Stimulated activated effector memory CD8-positive, alpha-beta T cell treated with anti-CD3 and anti-CD28 coated beads, Interleukin-12 subunit alpha, Interleukin-12 subunit beta, amount 100 ng/mL, for 72 hours (primary cell): Measurements from ENCODE around the gene CDHR2.
"Not testable (repeated sequence)": the region's sequence is repeated elsewhere in the genome, so short reads cannot be mapped to it uniquely, and the experiment has no call there.

Source experiments
- ATAC-seq: fragments of 150-1000 bp; cut with Tn5 transposase; 2 replicates; pipeline ENCODE4 v1.10.0; 2021
- DNase-seq, 2 donors: peaks; one replicate each; pipeline ENCODE4 v3.0.0; 2021 to 2022; ENCODE audit warnings: low spot score in 2 of 2
- H3K27ac Mint-ChIP-seq: one replicate; pipeline ENCODE4 v1.8.0; 2022; ENCODE audit warnings: mild to moderate bottlenecking, mixed read lengths
- H3K36me3 Mint-ChIP-seq: one replicate; pipeline ENCODE4 v1.8.0; 2022; ENCODE audit warnings: mild to moderate bottlenecking, mixed read lengths
- H3K4me1 Mint-ChIP-seq: one replicate; pipeline ENCODE4 v1.8.0; 2022; ENCODE audit warnings: mixed read lengths
- H3K4me3 Mint-ChIP-seq: one replicate; pipeline ENCODE4 v1.8.0; 2022; ENCODE audit warnings: mild to moderate bottlenecking, mixed read lengths
- H3K9me3 Mint-ChIP-seq: one replicate; pipeline ENCODE4 v1.8.0; 2022; ENCODE audit warnings: mixed read lengths

The CDHR2 gene

DNA sequence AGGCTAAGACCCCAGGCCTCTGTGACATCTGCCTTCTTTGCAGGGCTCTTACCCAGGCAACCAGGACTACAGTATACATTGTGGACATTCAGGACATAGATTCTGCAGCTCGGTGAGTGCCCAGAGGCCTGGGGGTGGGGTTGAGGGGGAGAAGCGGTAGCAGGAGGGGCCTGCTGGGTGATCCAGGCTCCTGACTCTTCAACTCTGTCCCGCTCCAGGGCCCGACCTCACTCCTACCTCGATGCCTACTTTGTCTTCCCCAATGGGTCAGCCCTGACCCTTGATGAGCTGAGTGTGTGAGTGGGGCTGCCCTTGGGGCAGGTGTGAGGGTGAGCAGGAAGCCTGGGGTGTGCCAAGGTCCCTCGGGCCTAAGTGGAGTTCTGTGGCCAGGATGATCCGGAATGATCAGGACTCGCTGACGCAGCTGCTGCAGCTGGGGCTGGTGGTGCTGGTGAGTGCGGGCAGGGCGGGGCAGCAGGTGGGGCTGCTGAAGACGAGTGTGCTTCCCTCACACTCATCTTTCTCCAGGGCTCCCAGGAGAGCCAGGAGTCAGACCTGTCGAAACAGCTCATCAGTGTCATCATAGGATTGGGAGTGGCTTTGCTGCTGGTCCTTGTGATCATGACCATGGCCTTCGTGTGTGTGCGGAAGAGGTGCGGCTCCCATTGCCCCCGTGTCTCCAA, 41.0 kb downstream of the CDHR2 start:
- ATAC-seq (no peak), DNase-seq (no peak)
- H3K27ac Mint-ChIP-seq = no peak overlapping the region

DNA sequence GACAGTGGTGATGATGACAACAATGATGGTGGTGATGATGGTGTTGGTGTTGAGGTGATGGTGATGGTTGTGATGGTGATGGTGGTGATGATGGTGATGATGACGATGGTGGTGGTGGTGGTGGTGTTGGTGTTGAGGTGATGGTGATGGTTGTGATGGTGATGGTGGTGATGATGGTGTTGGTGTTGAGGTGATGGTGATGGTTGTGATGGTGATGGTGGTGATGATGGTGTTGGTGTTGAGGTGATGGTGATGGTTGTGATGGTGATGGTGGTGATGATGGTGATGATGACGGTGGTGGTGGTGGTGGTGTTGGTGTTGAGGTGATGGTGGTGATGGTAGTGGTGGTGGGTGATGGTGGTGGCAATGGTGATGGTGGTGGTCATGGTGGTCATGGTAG, 42.5 kb downstream of the CDHR2 start:
- not testable (repeated sequence) for ATAC-seq, H3K9me3 Mint-ChIP-seq, H3K4me3 Mint-ChIP-seq, H3K4me1 Mint-ChIP-seq, H3K36me3 Mint-ChIP-seq, DNase-seq, H3K27ac Mint-ChIP-seq

More for the DNA sequence above, 41.0 kb downstream of the CDHR2 start:
- H3K4me1 Mint-ChIP-seq = no peaks in the 10 kb centered on the region
- no peaks in the 10 kb centered on the region for H3K36me3 Mint-ChIP-seq
- H3K4me3 Mint-ChIP-seq = no peak overlapping the region
- peaks cover 2% of the 10 kb centered on the region for H3K9me3 Mint-ChIP-seq

DNA sequence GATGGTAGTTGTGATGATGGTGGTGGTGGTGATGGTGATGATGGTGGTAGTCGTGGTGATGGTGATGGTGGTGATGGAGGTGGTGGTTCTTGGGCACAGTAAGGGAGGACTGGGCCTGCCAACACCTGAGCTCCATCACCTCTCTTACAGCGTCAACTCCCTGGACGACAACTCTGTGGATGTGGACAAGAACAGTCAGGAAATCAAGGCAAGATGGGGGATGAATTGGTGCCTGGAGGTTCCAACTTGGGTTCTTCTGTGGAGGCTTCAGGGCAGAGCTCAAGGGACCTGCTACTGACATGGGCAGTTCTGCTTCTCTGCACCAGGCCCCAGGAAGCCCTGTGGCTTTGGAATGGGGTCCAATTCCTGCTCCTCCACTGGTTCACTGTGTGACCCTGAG, 43.4 kb downstream of the CDHR2 start:
- Mint-ChIP-seq H3K27ac (no peak overlapping the region), H3K9me3 (no peaks in the 10 kb centered on the region), H3K4me1 (peaks cover 9% of the 10 kb centered on the region), H3K4me3 (no peak overlapping the region), H3K36me3 (no peaks in the 10 kb centered on the region)
- ATAC-seq (no peak), DNase-seq (no peak)

DNA sequence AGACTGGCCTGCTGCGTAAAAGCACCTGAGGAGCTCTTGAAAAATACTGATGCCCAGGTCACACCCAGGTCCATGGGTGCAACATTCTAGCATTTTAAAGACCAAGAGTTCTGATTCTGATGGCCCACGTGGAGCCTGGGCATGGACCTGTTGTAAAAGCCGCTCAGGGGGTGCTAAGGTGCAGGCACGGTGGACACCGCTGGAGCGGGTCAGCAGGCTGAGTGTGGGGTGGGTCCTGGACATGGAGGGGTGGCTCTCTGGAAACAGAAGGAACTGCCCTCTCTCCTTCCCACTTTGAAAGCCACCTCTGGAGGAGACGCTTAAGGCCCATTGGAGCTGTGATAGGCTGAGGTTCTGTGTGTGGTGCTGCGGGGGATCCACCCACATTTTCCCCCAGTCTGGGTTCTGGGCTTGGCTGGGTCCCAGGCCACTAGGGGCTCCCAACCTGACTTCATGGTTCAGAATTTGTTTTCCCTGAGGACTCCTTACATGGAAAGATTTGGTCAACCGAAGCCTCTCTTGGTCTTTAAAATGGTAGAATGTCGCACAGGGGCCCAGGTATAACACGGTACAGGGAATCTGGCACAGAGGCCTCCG, 44.2 kb downstream of the CDHR2 start:
- Mint-ChIP-seq H3K27ac (no peak overlapping the region), H3K9me3 (no peaks in the 10 kb centered on the region), H3K4me3 (no peak overlapping the region), H3K36me3 (no peaks in the 10 kb centered on the region), H3K4me1 (peaks cover 9% of the 10 kb centered on the region)
- DNase-seq (no peak), ATAC-seq (no peak)

DNA sequence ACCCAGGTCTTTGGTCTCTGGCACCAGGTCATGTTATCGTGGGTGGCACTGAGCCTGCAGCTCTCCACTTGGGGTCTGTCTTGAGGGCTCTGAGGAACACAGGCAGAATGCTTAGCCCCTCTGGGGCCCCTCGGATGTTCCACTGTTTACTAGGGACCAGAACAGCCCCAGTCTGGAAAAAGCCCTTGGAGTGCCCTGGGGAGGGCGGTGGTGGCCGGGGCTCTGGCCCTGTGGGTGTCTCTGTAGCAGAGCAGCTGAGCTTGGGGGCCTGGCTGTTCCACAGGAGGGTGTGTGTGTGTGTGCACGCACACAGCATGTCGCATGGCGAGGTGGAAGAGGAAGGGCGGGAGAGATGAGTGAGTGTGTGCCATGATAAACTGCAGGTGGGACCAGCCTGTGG, 45.4 kb downstream of the CDHR2 start:
- no peaks in the 10 kb centered on the region for H3K36me3 Mint-ChIP-seq
- no peak overlapping the region for H3K27ac Mint-ChIP-seq
- peak overlapping the region; percentile 27 for H3K4me3 Mint-ChIP-seq
- no peaks in the 10 kb centered on the region for H3K9me3 Mint-ChIP-seq
- H3K4me1 Mint-ChIP-seq = peaks cover 17% of the 10 kb centered on the region
- DNase-seq (no peak), ATAC-seq (no peak)

DNA sequence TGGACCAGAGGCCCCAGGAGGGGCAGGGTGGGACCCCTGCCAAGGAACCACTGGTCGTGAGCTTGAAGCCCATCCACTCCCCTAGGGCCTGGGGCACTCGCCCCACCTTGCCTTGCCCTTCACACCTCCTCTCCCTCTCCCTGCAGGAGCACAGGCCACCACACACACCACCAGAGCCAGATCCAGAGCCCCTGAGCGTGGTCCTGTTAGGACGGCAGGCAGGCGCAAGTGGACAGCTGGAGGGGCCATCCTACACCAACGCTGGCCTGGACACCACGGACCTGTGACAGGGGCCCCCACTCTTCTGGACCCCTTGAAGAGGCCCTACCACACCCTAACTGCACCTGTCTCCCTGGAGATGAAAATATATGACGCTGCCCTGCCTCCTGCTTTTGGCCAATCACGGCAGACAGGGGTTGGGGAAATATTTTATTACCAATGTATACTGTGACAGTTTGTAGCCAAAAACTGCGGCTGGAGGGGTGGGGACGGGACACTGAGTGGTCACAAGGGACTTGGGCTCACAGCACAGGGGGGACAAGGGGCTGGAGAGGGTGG, 46.3 kb downstream of the CDHR2 start:
- Mint-ChIP-seq H3K27ac (no peak overlapping the region), H3K4me1 (peaks cover 24% of the 10 kb centered on the region), H3K36me3 (no peaks in the 10 kb centered on the region), H3K4me3 (peak overlapping the region; percentile 66), H3K9me3 (no peaks in the 10 kb centered on the region)
- DNase-seq = no peak
- ATAC-seq = no peak

DNA sequence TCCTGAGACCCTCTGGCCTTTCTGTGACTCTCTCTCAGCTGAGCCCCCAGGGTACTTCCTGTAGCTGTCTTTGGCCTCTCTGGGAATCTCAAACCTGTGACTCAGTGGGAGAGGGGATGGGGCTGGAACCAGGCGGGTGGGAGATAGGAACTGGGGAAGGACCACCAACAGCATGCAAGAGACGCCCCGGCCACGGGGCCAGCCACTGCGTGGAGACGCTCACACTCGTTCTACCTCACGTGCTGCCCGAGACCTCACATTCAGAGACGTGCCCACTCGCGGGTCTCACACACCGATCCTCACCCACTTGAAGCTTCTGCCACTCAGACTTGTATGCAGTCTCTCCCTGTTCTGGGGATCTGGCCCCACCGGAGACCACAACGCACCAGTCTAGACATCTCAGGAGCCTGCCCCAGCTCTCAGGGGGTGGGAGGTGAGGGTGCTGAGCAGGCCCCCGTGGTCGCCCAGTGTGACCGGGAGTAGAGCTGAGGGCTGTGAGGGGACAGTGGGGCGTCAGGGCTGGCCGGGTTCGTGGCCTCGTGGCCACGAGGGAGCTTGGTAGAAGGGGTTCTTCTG, 47.0 kb downstream of the CDHR2 start:
- H3K27ac Mint-ChIP-seq = peak overlapping the region; percentile 64
- ATAC-seq (no peak), DNase-seq (no peak)
- no peaks in the 10 kb centered on the region for H3K36me3 Mint-ChIP-seq
- H3K4me3 Mint-ChIP-seq = peak overlapping the region; percentile 66
- H3K4me1 Mint-ChIP-seq = peaks cover 24% of the 10 kb centered on the region
- no peaks in the 10 kb centered on the region for H3K9me3 Mint-ChIP-seq

DNA sequence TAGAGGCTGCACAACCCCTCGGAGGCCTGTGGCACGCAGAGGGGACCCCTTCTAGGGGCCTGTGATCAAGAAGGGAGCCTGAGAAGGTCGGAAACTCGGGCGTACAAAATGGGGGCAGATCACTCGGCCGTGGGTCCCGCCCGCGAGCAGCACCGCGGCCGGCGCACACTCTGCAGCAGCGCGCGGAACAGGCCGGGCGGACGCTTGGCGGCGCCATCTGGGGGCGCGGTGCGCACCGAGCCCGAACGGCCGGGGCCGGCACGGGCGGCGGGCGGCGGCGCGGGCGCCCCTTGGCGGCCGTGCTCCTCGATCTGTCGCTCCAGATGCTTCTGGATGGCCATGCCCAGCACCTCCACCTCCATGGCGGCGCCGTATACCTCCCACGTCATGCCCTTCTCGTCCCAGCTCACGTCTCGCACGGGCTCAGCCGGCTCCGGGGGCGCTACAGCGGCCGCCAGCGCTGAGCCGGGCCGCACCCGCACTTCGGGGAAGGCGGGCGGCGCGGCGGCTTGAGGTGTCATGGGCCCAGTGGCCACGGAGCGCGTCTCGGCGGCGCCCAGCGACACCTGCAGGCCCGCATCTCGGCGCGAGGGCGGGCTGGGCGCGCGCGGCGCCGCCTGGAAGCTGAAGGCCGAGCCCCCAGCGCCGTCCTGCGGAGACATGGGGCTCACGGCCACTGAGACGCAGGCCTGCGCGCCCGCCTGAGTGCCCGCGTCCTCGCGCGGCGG, 47.7 kb downstream of the CDHR2 start:
- Mint-ChIP-seq H3K9me3 (no peaks in the 10 kb centered on the region), H3K4me3 (peak overlapping the region; percentile 66), H3K36me3 (no peaks in the 10 kb centered on the region), H3K4me1 (peaks cover 24% of the 10 kb centered on the region), H3K27ac (peak overlapping the region; percentile 64)
- DNase-seq = peak; percentile 43 to 79
- peak; percentile 88 for ATAC-seq

DNA sequence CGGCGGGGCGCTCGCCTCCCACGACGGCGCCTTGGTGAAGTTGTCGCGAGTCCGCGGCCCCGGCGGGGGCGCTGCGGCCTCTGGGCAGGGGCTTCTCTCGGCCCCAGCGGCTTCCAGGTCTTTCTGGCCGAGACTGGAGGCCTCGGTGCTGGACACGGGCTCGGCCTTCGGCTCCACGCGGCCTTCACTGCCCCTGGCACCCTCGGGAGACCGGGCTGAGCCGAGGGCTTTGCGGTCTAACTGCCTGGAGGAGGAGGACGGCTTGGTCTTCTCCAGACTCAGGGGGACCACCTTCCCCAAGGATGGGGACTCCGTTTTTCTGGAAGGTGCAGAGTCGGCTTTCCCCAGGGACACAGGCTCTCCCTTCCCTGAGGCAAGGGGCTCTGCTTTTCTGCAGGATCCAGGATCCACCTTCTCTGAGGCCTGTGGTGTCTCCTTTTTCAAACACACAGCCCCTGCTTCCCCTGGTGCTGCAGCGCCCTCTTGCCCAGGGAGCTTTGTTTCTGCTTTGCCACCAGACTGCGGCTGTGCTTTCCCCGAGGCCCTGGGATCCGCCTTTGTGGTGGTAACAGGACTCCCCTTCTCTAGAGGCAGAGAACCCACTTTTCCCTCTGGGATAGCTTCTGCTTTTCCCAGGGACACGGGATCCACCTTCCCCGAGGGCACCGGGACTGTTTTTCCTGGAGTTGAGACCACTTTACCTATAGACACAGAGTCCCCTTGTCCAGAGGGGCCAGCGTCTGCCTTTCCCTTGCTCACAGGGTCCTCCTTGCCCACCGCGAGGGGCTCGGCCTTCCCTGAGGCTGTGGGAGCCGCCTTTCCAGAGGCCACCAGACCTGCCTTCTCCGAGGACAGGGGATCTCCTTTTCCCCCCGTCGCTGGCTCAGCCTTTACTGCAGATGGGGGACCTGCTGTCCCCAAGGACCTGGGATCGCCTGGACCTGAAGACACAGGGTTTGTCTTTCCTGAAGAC, 48.6 kb downstream of the CDHR2 start:
- H3K4me3 Mint-ChIP-seq = peak overlapping the region; percentile 66
- H3K27ac Mint-ChIP-seq = no peak overlapping the region
- ATAC-seq (no peak), DNase-seq (no peak)
- no peaks in the 10 kb centered on the region for H3K36me3 Mint-ChIP-seq
- H3K9me3 Mint-ChIP-seq = no peaks in the 10 kb centered on the region
- peaks cover 24% of the 10 kb centered on the region for H3K4me1 Mint-ChIP-seq

DNA sequence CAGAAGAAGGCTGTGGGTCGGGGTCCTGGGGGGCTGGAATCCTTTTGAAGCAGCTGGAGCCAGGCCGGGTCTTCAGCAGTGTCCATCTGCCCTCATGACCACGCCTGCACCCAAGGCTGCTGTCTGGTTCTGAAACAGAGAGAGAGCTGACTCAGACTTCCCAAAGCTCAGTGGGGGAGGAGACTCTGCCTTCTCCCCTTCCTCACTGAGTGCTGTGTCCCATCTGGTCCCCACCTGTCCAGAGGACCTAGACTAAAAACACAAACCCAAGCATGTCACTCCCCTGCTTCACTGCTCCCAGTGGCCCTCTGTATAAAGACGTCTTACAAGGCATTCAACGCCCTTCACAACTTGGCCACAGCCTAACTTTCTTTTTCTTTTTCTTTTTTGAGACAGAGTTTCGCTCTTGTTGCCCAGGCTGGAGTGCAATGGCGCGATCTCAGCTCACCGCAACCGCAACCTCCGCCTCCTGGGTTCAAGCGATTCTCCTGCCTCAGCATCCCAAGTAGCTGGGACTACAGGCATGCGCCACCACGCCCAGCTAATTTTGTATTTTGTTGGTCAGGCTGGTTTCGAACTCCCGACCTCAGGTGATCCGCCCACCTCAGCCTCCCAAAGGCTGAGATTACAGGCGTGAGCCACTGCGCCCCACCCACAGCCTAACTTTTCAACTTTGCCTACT, 50.7 kb downstream of the CDHR2 start:
- H3K4me3 Mint-ChIP-seq, H3K9me3 Mint-ChIP-seq, H3K36me3 Mint-ChIP-seq, ATAC-seq, H3K27ac Mint-ChIP-seq, DNase-seq: not testable (repeated sequence)
- peaks cover 24% of the 10 kb centered on the region for H3K4me1 Mint-ChIP-seq

DNA sequence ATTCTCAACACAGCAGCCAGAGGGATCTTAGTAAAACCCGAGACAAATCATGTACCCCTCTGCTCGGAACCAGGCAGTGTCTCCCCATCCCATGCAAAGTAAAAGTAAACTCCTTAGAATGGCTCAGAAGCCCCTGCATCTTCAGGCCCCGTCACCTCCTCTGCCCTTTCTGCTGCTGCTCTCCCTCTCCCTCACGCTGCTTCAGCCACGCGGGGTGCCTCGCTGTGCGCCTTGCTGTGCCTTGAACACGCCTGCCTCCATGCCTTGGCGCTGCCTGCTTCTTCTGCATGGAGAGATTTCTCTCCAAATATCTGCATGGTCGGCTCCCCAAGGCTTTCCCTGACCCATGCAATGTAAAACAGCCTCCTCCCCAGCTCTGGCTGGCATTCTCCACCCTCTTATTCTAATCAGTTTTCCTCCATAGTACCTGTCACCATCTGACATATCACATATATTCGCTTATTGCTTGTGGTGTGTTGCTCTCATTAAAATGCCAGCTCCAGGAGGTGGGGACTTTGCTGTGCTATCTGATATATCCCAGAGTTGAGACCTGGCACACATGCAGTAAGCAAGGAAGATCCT, 52.9 kb downstream of the CDHR2 start:
- DNase-seq (no peak), ATAC-seq (no peak)
- Mint-ChIP-seq H3K27ac (no peak overlapping the region), H3K4me3 (no peak overlapping the region), H3K9me3 (no peaks in the 10 kb centered on the region), H3K36me3 (no peaks in the 10 kb centered on the region), H3K4me1 (peaks cover 15% of the 10 kb centered on the region)

DNA sequence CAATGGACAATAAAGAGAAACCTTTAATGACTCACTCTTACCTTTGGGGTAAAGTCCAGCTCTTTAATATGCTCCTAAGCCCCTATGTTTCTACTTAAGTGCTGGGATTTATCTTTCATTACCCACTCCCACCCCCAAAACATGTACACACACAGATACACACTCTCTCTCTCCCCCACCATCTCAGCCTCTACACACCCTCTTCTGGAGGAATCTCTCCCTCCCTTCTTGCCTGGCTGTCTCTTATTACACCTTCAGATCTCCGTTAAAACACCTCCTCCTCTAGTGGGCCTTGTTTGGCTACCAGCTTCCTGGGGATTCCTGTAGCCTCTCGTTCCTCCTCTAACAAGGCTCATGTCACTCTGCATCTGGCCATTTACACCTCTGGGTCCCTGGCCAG, 53.9 kb downstream of the CDHR2 start:
- peak overlapping the region; percentile 44 for H3K27ac Mint-ChIP-seq
- no peaks in the 10 kb centered on the region for H3K36me3 Mint-ChIP-seq

DNA sequence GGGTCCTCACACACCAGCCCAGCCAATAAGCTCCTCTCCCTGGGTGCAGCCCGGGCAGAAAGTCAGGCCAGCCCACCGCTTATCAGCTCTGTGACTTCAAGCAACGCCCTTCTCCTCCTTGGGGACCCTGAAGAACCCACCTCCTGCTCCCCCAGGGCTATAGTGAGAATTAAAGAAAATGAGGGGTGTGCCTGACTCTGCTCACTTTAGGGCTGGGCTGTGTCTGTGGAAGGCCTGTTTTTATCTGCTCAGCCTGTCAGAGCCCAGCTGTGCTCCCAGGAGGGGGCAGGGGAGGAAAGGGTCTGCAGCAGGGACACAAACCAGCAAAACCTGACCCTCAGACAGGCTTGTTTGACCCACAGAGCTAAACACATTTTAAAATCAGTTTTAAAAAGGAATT, 56.9 kb downstream of the CDHR2 start:
- DNase-seq = no peak

More for the DNA sequence above, 53.9 kb downstream of the CDHR2 start:
- Mint-ChIP-seq H3K4me3 (no peak overlapping the region), H3K9me3 (no peaks in the 10 kb centered on the region), H3K4me1 (peaks cover 15% of the 10 kb centered on the region)
- ATAC-seq (no peak), DNase-seq (no peak)

DNA sequence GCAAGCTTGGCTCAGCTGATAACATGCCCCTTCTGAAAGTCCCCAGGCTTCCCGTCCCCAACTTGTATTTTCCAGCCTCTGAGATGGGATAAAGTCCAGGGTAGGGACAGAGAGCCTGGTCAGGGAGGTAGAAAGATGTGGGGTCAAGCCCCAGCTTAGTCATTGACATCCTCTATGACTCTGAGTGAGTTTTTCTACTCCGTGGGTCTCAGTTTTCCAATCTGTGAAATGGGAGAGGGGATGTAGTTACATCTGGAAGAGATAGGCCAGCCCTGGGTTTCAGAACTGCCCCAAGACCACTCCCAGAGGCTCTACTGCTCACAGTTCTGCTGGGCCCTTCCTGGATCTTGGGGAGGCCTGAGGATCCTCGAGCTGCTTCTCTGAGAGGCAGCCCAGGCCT, 57.7 kb downstream of the CDHR2 start:
- Mint-ChIP-seq H3K9me3 (no peaks in the 10 kb centered on the region), H3K4me1 (peaks cover 20% of the 10 kb centered on the region), H3K36me3 (peaks cover 13% of the 10 kb centered on the region), H3K4me3 (no peak overlapping the region), H3K27ac (no peak overlapping the region)
- ATAC-seq = no peak
- no peak for DNase-seq

More for the DNA sequence above, 56.9 kb downstream of the CDHR2 start:
- Mint-ChIP-seq H3K4me3 (no peak overlapping the region), H3K9me3 (no peaks in the 10 kb centered on the region), H3K27ac (no peak overlapping the region), H3K36me3 (peaks cover 7% of the 10 kb centered on the region), H3K4me1 (peaks cover 14% of the 10 kb centered on the region)
- ATAC-seq = no peak
